Lower leg skin (tissue), 4 donors: ENCODE results near the gene ERFE. TPM values are rescaled to one million over a fixed set of nuclear protein-coding genes. Genes with fewer than 3 reads are reported as not detected.

Experiments
- total RNA-seq, 4 donors: library from RNA; depleted of rRNA; stranded (reverse); fragments of >200 nt; gene quantifications; one replicate each; pipeline ENCODE4 v1.1.0, GENCODE V29; 2016

ERFE gene
- total RNA-seq, 4 donors from 2014 or later = not detected

Other genes with a start within 250 kb of the ERFE start
- gene UBE2F, start 192.0 kb upstream of the ERFE start, total RNA-seq = 10 to 100 TPM; 32.8 to 46.9 (median 33.3) TPM
- 10 to 100 TPM in 1 of 4 donors, 1 to 10 TPM in 3; 2.4 to 12.1 (median 8.2) TPM for gene SCLY, start 98.0 kb upstream of the ERFE start, total RNA-seq
- gene ESPNL, start 58.6 kb upstream of the ERFE start, total RNA-seq = under 1 TPM in 2 of 4 donors, not detected in 2; 0.13 to 0.29 TPM
- under 1 TPM; 0.13 to 0.64 (median 0.34) TPM for gene KLHL30, start 20.3 kb upstream of the ERFE start, total RNA-seq
- 10 to 100 TPM; 22.8 to 73.5 (median 32.1) TPM for gene ILKAP, start 44.7 kb downstream of the ERFE start, total RNA-seq
- gene HES6, start 81.1 kb downstream of the ERFE start, total RNA-seq = 1 to 10 TPM; 1.3 to 5.8 (median 3.1) TPM
- gene PER2, start 129.6 kb downstream of the ERFE start, total RNA-seq = 10 to 100 TPM; 15.9 to 82.3 (median 18.1) TPM
- gene TRAF3IP1, start 161.5 kb downstream of the ERFE start, total RNA-seq = 1 to 10 TPM; 4.3 to 8.7 (median 8.2) TPM